Tibial nerve (tissue), 4 donors: Measurements from ENCODE around the gene APH1B. TPM values are rescaled to one million over a fixed set of nuclear protein-coding genes. Genes with fewer than 3 reads are reported as not detected.

Experiments used
- DNase-seq, 2 donors: peaks; one replicate each; pipeline ENCODE4 v3.0.0-alpha.2; 2019; ENCODE audit warnings: low spot score in 2 of 2
- H3K27ac ChIP-seq, 4 donors: fragments of 200-600 bp; sonication (generic) in 3 of 4; one replicate each; pipeline ENCODE4 v1.5.1; 2017 to 2019; ENCODE audit warnings: mild to moderate bottlenecking in 1 of 4
- H3K27me3 ChIP-seq, 2 donors: fragments of 200-600 bp; sonication (generic) in 1 of 2; one replicate each; pipeline versions ENCODE4 v1.5.1 to v1.6.0; 2017 to 2019
- H3K36me3 ChIP-seq, 3 donors: fragments of 200-600 bp; sonication (generic); one replicate each; pipeline ENCODE4 v1.5.1; 2018 to 2019
- H3K4me1 ChIP-seq, 4 donors: fragments of 200-600 bp; sonication (generic) in 3 of 4; one replicate each; pipeline ENCODE4 v1.5.1; 2017 to 2019
- H3K4me3 ChIP-seq, 4 donors: fragments of 200-600 bp; sonication (generic) in 3 of 4; one replicate each; pipeline ENCODE4 v1.5.1; 2017 to 2019; ENCODE audit warnings: mild to moderate bottlenecking in 1 of 4, moderate library complexity in 1 of 4
- H3K9me3 ChIP-seq, 4 donors: fragments of 200-600 bp; sonication (generic) in 3 of 4; one replicate each; pipeline ENCODE4 v1.5.1; 2017 to 2019
- CTCF ChIP-seq, 5 experiments: fragments of 200-600 bp in 3 of 5; fragments of 450-650 bp in 2 of 5; sonication (generic) in 3 of 5; IDR thresholded peaks; one replicate each; pipeline ENCODE4 v1.5.1; 2016 to 2019; ENCODE audit warnings: antibody characterized with exemption in 5 of 5, mild to moderate bottlenecking in 3 of 5, moderate library complexity in 2 of 5
- EP300 ChIP-seq, 2 donors: sonication (generic); formaldehyde crosslinking; IDR thresholded peaks; one replicate each; pipeline ENCODE4 v1.6.1; 2017; ENCODE audit warnings: antibody characterized with exemption in 2 of 2, mild to moderate bottlenecking in 1 of 2
- POLR2A ChIP-seq, 2 donors: fragments of 450-650 bp; IDR thresholded peaks; one replicate each; pipeline ENCODE4 v1.6.1; 2017; ENCODE audit warnings: antibody characterized with exemption in 2 of 2, mild to moderate bottlenecking in 2 of 2, moderate library complexity in 2 of 2
- WGBS, 2 donors: methylation state at CpG; one replicate each; pipeline ENCODE4 v1.1.5; 2018; 5-methylcytosine and 5-hydroxymethylcytosine counted together
- total RNA-seq, 4 donors: library from RNA; depleted of rRNA; stranded (reverse); fragments of >200 nt; gene quantifications; one replicate each; pipeline ENCODE4 v1.1.0, GENCODE V29; 2016

Gene APH1B
- total RNA-seq, 4 donors from 2014 or later: 11.0 to 18.4 (median 16.1) TPM

- TF ChIP-seq EP300 (IDR thresholded peaks at IDR 0.05) (no peak), CTCF (IDR thresholded peaks at IDR 0.05) (no peak), POLR2A (IDR thresholded peaks at IDR 0.05) (no peak)
- no peaks in the 10 kb centered on the region for H3K27me3 ChIP-seq
- H3K9me3 ChIP-seq: no peaks in the 10 kb centered on the region
- H3K4me1 ChIP-seq: peaks cover 0 to 4% (median 0%) of the 10 kb centered on the region in 4 donors
- peaks cover 0 to 64% (median 0%) of the 10 kb centered on the region in 3 donors for H3K36me3 ChIP-seq
- 88 to 91% methylated on average over 5 of the region's 5 CpGs for WGBS, 2 donors
- no peak overlapping the region for H3K27ac ChIP-seq
- DNase-seq: no peak
- no peak overlapping the region for H3K4me3 ChIP-seq
These were observed 27.9 kb downstream of the APH1B start for GRCh38 chr15:63305260-63305659.

DNA sequence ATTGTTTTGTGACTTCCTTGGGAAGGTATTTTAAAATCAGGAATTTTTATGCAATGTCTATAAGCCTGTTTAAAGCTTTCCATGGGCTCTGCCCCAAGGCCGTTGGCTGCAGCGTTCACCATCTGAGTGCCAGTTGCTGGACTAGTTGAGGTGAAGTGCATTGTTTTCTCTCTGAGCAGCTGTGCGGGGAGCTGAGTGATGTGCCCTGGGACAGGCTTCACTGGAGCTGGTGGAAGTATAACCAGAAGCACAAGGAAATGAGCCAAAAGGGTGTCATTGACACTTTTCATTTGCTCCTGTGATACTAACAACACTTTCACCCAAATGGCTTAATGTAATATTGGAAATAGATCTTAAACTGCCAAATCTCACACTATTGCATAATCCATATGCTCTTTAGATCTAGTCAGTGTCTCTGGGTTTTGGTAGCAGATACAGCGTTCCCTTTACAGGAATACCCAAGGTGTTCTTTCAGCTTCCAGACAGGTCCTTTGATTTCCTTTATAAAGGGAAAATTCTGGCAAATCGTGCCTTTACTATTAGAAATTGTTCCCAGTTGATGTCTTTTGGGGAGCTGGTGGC is 29.2 kb downstream of the APH1B start:
- Histone ChIP-seq H3K36me3 (peaks cover 0 to 54% (median 0%) of the 10 kb centered on the region in 3 donors), H3K27me3 (no peaks in the 10 kb centered on the region), H3K4me3 (no peak overlapping the region), H3K27ac (no peak overlapping the region), H3K9me3 (no peaks in the 10 kb centered on the region), H3K4me1 (no peaks in the 10 kb centered on the region)
- 84 to 97% methylated on average over 5 of the region's 5 CpGs for WGBS, 2 donors
- TF ChIP-seq CTCF (IDR thresholded peaks at IDR 0.05) (no peak), POLR2A (IDR thresholded peaks at IDR 0.05) (no peak), EP300 (IDR thresholded peaks at IDR 0.05) (no peak)
- DNase-seq: no peak

DNA sequence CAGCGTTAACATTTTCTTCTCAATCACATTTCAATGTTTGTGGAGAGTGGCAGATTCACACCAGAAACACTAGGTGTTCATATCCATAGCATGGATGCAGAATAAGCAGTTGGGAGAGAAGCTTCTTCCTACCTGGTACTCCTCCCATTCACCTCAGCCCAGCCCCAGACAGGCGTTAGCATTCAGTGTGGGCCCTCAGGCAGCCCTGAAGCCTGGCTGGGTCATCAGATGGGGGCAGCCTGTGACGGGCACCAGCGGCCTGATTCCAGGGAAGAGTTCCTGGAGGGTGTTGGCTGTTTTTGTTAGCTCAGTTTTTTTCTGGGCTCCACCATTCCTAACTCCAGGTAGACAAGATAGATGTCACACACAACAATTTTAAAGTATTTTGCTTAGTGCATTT is 31.1 kb downstream of the APH1B start:
- no peaks in the 10 kb centered on the region for H3K4me1 ChIP-seq
- no peak overlapping the region for H3K4me3 ChIP-seq
- no peak for DNase-seq
- no peaks in the 10 kb centered on the region for H3K27me3 ChIP-seq
- H3K9me3 ChIP-seq: no peaks in the 10 kb centered on the region
- TF ChIP-seq EP300 (IDR thresholded peaks at IDR 0.05) (no peak), POLR2A (IDR thresholded peaks at IDR 0.05) (no peak)
- H3K36me3 ChIP-seq: peaks cover 0 to 35% (median 0%) of the 10 kb centered on the region in 3 donors
- WGBS, 2 donors: 68 to 69% methylated on average over 4 of the region's 4 CpGs
- H3K27ac ChIP-seq: no peak overlapping the region

GRCh38 chr15:63308947-63309346 is 31.5 kb downstream of the APH1B start:
- Histone ChIP-seq H3K27me3 (no peaks in the 10 kb centered on the region), H3K4me3 (no peak overlapping the region), H3K9me3 (no peaks in the 10 kb centered on the region), H3K36me3 (peaks cover 0 to 31% (median 0%) of the 10 kb centered on the region in 3 donors), H3K4me1 (no peaks in the 10 kb centered on the region), H3K27ac (no peak overlapping the region)
- TF ChIP-seq CTCF (IDR thresholded peaks at IDR 0.05) (no peak), POLR2A (IDR thresholded peaks at IDR 0.05) (no peak), EP300 (IDR thresholded peaks at IDR 0.05) (no peak)
- no peak for DNase-seq
- WGBS, 2 donors: 78 to 81% methylated on average over 2 of the region's 2 CpGs

- no peaks in the 10 kb centered on the region for H3K27me3 ChIP-seq
- H3K36me3 ChIP-seq: peaks cover 0 to 21% (median 0%) of the 10 kb centered on the region in 3 donors
- no peak for DNase-seq
- H3K4me3 ChIP-seq: no peak overlapping the region
- no peaks in the 10 kb centered on the region for H3K9me3 ChIP-seq
- 85% methylated on average over 3 of the region's 3 CpGs for WGBS, 2 donors
- H3K27ac ChIP-seq: no peak overlapping the region
- TF ChIP-seq CTCF (IDR thresholded peaks at IDR 0.05): no peak
- no peak for TF ChIP-seq POLR2A (IDR thresholded peaks at IDR 0.05)
- no peak for TF ChIP-seq EP300 (IDR thresholded peaks at IDR 0.05)
- H3K4me1 ChIP-seq: no peaks in the 10 kb centered on the region
These were observed 33.2 kb downstream of the APH1B start for GRCh38 chr15:63310646-63311045.
